IMR-90 (cell line): Measurements from ENCODE around the gene PI16. TPM values are rescaled to one million over a fixed set of nuclear protein-coding genes. Genes with fewer than 3 reads are reported as not detected.

ENCODE experiments used
- ATAC-seq: fragments of 200-7000 bp; cut with Tn5 transposase; 2 replicates; pipeline ENCODE4 v1.9.1; 2020; ENCODE audit warnings: low read depth, mild to moderate bottlenecking, moderate library complexity
- BruUV-seq: library from RNA; stranded (reverse); fragments of 400-500 nt; replicated peaks from 2 replicates; lab custom pipeline; 2021; lab: Mats Ljungman, UMichigan
- CTCF ChIA-PET: fragments of 300-600 bp; formaldehyde crosslinking; extraction: SDS; loops from one replicate; lab custom pipeline; 2021; ENCODE audit warnings: antibody characterized with exemption; lab: Yijun Ruan, JAX
- POLR2A ChIA-PET: fragments of 300-600 bp; sonication (Branson Sonifier 250); formaldehyde crosslinking; loops from one replicate; lab custom pipeline; 2022; ENCODE audit warnings: antibody characterized with exemption; ENCODE audit not compliant: unreplicated experiment; lab: Charles Lee
- DNase-seq: peaks from one replicate; pipeline ENCODE4 v3.0.0; 2013
- H2AFZ ChIP-seq: replicated peaks from 2 replicates; pipeline ENCODE3; 2013; ENCODE audit warnings: low read length, mild to moderate bottlenecking; ENCODE audit not compliant: poor library complexity
- H2AK5ac ChIP-seq: 2 replicates; pipeline ENCODE4 v1.6.1; 2013; ENCODE audit warnings: low read depth, low read length, inconsistent platforms
- H2AK9ac ChIP-seq: replicated peaks from 2 replicates; pipeline ENCODE3; 2013; ENCODE audit warnings: mild to moderate bottlenecking, low read depth, low read length, moderate library complexity; ENCODE audit not compliant: poor library complexity
- H2BK120ac ChIP-seq: 2 replicates; pipeline ENCODE4 v1.6.1; 2013; ENCODE audit warnings: low read depth, low read length, inconsistent platforms
- H2BK15ac ChIP-seq: 3 replicates; pipeline ENCODE4 v1.6.1; 2013; ENCODE audit warnings: low read depth, low read length, inconsistent platforms
- H2BK20ac ChIP-seq: 2 replicates; pipeline ENCODE4 v1.6.1; 2013; ENCODE audit warnings: low read depth, mild to moderate bottlenecking, inconsistent platforms, low read length, moderate library complexity
- H2BK5ac ChIP-seq: 2 replicates; pipeline ENCODE4 v1.6.1; 2013; ENCODE audit warnings: mild to moderate bottlenecking, low read depth, low read length, inconsistent platforms; ENCODE audit not compliant: poor library complexity, severe bottlenecking
- H3K14ac ChIP-seq: replicated peaks from 2 replicates; pipeline ENCODE4 v1.6.1; 2013; ENCODE audit warnings: low read depth, low read length, inconsistent platforms
- H3K18ac ChIP-seq: 2 replicates; pipeline ENCODE4 v1.6.1; 2013; ENCODE audit warnings: low read depth, low read length, control low read depth
- H3K23ac ChIP-seq: 2 replicates; pipeline ENCODE4 v1.6.1; 2013; ENCODE audit warnings: low read depth, low read length, inconsistent platforms
- H3K27ac ChIP-seq: 2 replicates; pipeline ENCODE4 v1.5.1; 2013; ENCODE audit warnings: mild to moderate bottlenecking, control low read depth, low read length; ENCODE audit not compliant: insufficient read depth
- H3K27me3 ChIP-seq: 2 replicates; pipeline ENCODE4 v1.6.1; 2013; ENCODE audit warnings: low read length; ENCODE audit not compliant: control insufficient read depth, insufficient read depth
- H3K36me3 ChIP-seq: 2 replicates; pipeline ENCODE4 v1.6.1; 2013; ENCODE audit warnings: low read length, mixed read lengths; ENCODE audit not compliant: control insufficient read depth, insufficient read depth
- H3K4ac ChIP-seq: 2 replicates; pipeline ENCODE4 v1.6.1; 2013; ENCODE audit warnings: low read depth, low read length, inconsistent platforms
- H3K4me1 ChIP-seq: 2 replicates; pipeline ENCODE4 v1.6.1; 2013; ENCODE audit warnings: low read length, mixed read lengths; ENCODE audit not compliant: control insufficient read depth, insufficient read depth
- H3K4me2 ChIP-seq: 2 replicates; pipeline ENCODE4 v1.6.1; 2013; ENCODE audit warnings: low read depth, mild to moderate bottlenecking, control low read depth, low read length, moderate library complexity
- H3K4me3 ChIP-seq: 2 replicates; pipeline ENCODE4 v1.5.1; 2013; ENCODE audit warnings: low read depth, mild to moderate bottlenecking, control low read depth, low read length, moderate library complexity; ENCODE audit not compliant: insufficient read depth
- H3K56ac ChIP-seq: 2 replicates; pipeline ENCODE4 v1.6.1; 2013; ENCODE audit warnings: low read length, inconsistent platforms; ENCODE audit not compliant: insufficient read depth; ENCODE audit errors: extremely low read depth
- H3K79me1 ChIP-seq, 2 experiments: 2 replicates each; pipeline ENCODE4 v1.6.1; 2013; ENCODE audit warnings: low read length in 2 of 2, inconsistent platforms in 1 of 2, low read depth in 1 of 2
- H3K9ac ChIP-seq: 2 replicates; pipeline ENCODE4 v1.6.1; 2013; ENCODE audit warnings: low read depth, low read length, control low read depth
- H3K9me1 ChIP-seq: 2 replicates; pipeline ENCODE4 v1.6.1; 2013; ENCODE audit warnings: low read length, inconsistent platforms; ENCODE audit not compliant: insufficient read depth
- H3K9me3 ChIP-seq: 2 replicates; pipeline ENCODE4 v1.6.1; 2013; ENCODE audit warnings: low read length; ENCODE audit not compliant: control insufficient read depth, insufficient read depth
- H4K20me1 ChIP-seq: 2 replicates; pipeline ENCODE4 v1.6.1; 2013; ENCODE audit warnings: low read length, inconsistent platforms; ENCODE audit not compliant: insufficient read depth
- H4K5ac ChIP-seq: 2 replicates; pipeline ENCODE4 v1.6.1; 2013; ENCODE audit warnings: mild to moderate bottlenecking, low read depth, low read length, control low read depth
- H4K8ac ChIP-seq, 2 experiments: 2 replicates each; pipeline ENCODE4 v1.6.1; 2013; ENCODE audit warnings: low read depth in 2 of 2, low read length in 2 of 2, control low read depth in 1 of 2, inconsistent platforms in 1 of 2
- H4K91ac ChIP-seq: 2 replicates; pipeline ENCODE4 v1.6.1; 2013; ENCODE audit warnings: low read depth, low read length, inconsistent platforms; ENCODE audit not compliant: insufficient read depth
- BHLHE40 ChIP-seq: fragments of 150-350 bp; IDR thresholded peaks from 2 replicates; pipeline ENCODE4 v1.6.1; 2016; ENCODE audit warnings: mild to moderate bottlenecking, low read depth, low read length
- CEBPB ChIP-seq: IDR thresholded peaks from 2 replicates; pipeline ENCODE4 v1.6.1; 2012; ENCODE audit warnings: low read depth, low read length, improper control_type of control experiment
- CHD1 ChIP-seq: IDR thresholded peaks from 2 replicates; pipeline ENCODE4 v1.6.1; 2012; ENCODE audit warnings: low read depth, low read length, improper control_type of control experiment
- ELK1 ChIP-seq: fragments of 150-350 bp; IDR thresholded peaks from 2 replicates; pipeline ENCODE4 v1.6.1; 2016; ENCODE audit warnings: low read depth, mild to moderate bottlenecking, low read length, moderate library complexity, borderline replicate concordance
- FOS ChIP-seq: fragments of 150-350 bp; IDR thresholded peaks from 2 replicates; pipeline ENCODE4 v1.6.1; 2016; ENCODE audit warnings: low read depth, low read length
- MAFK ChIP-seq: IDR thresholded peaks from 2 replicates; pipeline ENCODE4 v1.6.1; 2012; ENCODE audit warnings: low read depth, low read length, improper control_type of control experiment
- MAZ ChIP-seq: IDR thresholded peaks from 2 replicates; pipeline ENCODE4 v1.6.1; 2012; ENCODE audit warnings: low read depth, mild to moderate bottlenecking, low read length, improper control_type of control experiment, moderate library complexity, borderline replicate concordance
- MXI1 ChIP-seq: IDR thresholded peaks from 2 replicates; pipeline ENCODE4 v1.6.1; 2012; ENCODE audit warnings: low read depth, mild to moderate bottlenecking, low read length, moderate library complexity, borderline replicate concordance
- NFE2L2 ChIP-seq: fragments of 150-350 bp; IDR thresholded peaks from 2 replicates; pipeline ENCODE4 v1.6.1; 2016; ENCODE audit warnings: low read depth, mild to moderate bottlenecking, low read length
- POLR2A ChIP-seq: IDR thresholded peaks from 2 replicates; pipeline ENCODE4 v1.6.1; 2012; ENCODE audit warnings: mild to moderate bottlenecking, low read depth, low read length
- RAD21 ChIP-seq: IDR thresholded peaks from 2 replicates; pipeline ENCODE4 v1.6.1; 2012; ENCODE audit warnings: low read length, improper control_type of control experiment
- RFX5 ChIP-seq: IDR thresholded peaks from 2 replicates; pipeline ENCODE4 v1.8.0; 2012; ENCODE audit warnings: low read depth, mild to moderate bottlenecking, low read length, moderate library complexity
- WGBS, 2 experiments: methylation state at CpG; one replicate each; pipeline versions ENCODE4 v1.1.5 to v1.1.7; 2013; ENCODE audit warnings: missing lambda C conversion rate in 2 of 2; ENCODE audit not compliant: insufficient read length in 1 of 2; ENCODE audit errors: extremely low coverage in 2 of 2; 5-methylcytosine and 5-hydroxymethylcytosine counted together
- dilution Hi-C: fragments of 300-500 bp; cut with HindIII; formaldehyde crosslinking; loops from one replicate; pipeline ENCODE4 v1.14.3; 2018; ENCODE audit warnings: low sequenced_read_pairs; ENCODE audit not compliant: unreplicated experiment
- in situ Hi-C: fragments of 300-500 bp; cut with MboI; formaldehyde crosslinking; loops from 3 replicates; pipeline ENCODE4 v1.14.3; 2019; ENCODE audit warnings: low sequenced_read_pairs, inconsistent platforms, mixed read lengths
- intact Hi-C: fragments of 100-400 bp; cut with micrococcal nuclease; formaldehyde crosslinking; loops from 2 replicates; pipeline ENCODE4 v1.10.0; 2022
- polyA plus RNA-seq, 3 experiments: library from polyadenylated mRNA; depleted of rRNA; stranded (reverse); fragments of >200 nt; gene quantifications; 2 replicates each; pipeline ENCODE4 v1.2.3, GENCODE V29; 2012; ENCODE audit warnings: low replicate concordance in 1 of 3
- total RNA-seq: library from RNA; depleted of rRNA; stranded (reverse); fragments of >200 nt; gene quantifications from 2 replicates; pipeline ENCODE4 v1.2.3, GENCODE V29; 2012
- TF ChIP-seq, protein P1 (sequence below): fragments of 150-350 bp; IDR thresholded peaks from 2 replicates; pipeline ENCODE4 v1.6.1; 2017; ENCODE audit warnings: mild to moderate bottlenecking, antibody characterized with exemption, low read length, low read depth

The PI16 gene
- total and polyA plus RNA-seq, 2 of the 4 experiments (the other 2 are of a cell fraction), result 0.21 TPM; not detected in 1

GRCh38 chr6:36984581-36985416 lies 30.3 kb downstream of the PI16 start (continued):
- TF ChIP-seq, protein P1, sequence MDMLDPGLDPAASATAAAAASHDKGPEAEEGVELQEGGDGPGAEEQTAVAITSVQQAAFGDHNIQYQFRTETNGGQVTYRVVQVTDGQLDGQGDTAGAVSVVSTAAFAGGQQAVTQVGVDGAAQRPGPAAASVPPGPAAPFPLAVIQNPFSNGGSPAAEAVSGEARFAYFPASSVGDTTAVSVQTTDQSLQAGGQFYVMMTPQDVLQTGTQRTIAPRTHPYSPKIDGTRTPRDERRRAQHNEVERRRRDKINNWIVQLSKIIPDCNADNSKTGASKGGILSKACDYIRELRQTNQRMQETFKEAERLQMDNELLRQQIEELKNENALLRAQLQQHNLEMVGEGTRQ, result no peak
- no peak for TF ChIP-seq NFE2L2

DNA sequence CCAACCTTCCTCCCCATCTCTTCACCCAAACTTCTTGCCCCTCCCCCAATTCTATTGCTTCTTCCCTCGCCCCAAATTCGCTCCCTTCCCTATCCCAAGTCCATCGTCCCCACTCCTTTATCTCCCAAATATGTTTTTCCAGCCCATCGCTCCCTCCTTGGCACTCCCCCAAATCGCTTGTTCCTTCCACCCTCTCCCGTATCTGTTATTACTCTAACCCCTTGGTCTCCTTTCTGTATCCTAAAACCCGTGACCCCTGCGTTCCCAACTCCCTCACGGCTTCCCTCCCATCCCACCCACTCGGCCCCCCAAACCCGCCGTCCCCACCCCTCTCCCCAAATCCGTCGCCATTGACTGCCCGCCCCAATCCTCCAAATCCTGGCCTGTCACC lies 30.9 kb downstream of the PI16 start:
- WGBS, 2 experiments, result 3% methylated on average over 8 of the region's 15 CpGs; no CpG with 5 or more reads in 1 of the 2 experiments
- in situ Hi-C loops, result loop anchor here (10.0 kb wide), 1 partner anchor 101 kb away; the partner anchor contains the start of gene C6orf89
- POLR2A ChIA-PET, result interaction anchor here (0.5 to 1.1 kb wide), 3 partner anchors 48 to 303 kb away, joined by 3 to 4 read pairs (median 4); no protein-coding TSS in a partner anchor
- TF ChIP-seq, protein P1, result no peak
- TF ChIP-seq MAZ (no peak), RAD21 (no peak), MAFK (no peak), MXI1 (no peak), BHLHE40 (no peak), CEBPB (no peak), ELK1 (no peak), RFX5 (no peak), CHD1 (no peak), POLR2A (no peak), FOS (no peak)

More for the DNA sequence above, 30.9 kb downstream of the PI16 start:
- Histone ChIP-seq H2AK5ac (peak overlapping the region; percentile 99), H2BK5ac (peak overlapping the region; percentile 89), H3K4me2 (peak overlapping the region; percentile 99), H2BK20ac (no peak overlapping the region), H3K9ac (peak overlapping the region; percentile 100), H2AFZ (peak overlapping the region; percentile 88), H2BK15ac (peak overlapping the region; percentile 68; the same call in 1 of the 3 replicates), H2BK120ac (peak overlapping the region; percentile 78; the same call in 1 of the 2 replicates), H3K9me3 (no peaks in the 10 kb centered on the region), H3K27me3 (no peaks in the 10 kb centered on the region), H3K9me1 (peaks cover 28% of the 10 kb centered on the region), H3K14ac (peak overlapping the region; percentile 99), H3K18ac (peak overlapping the region; percentile 73), H3K4me1 (peaks cover 18% of the 10 kb centered on the region), H4K8ac (peak overlapping the region; percentile 81 to 89), H4K20me1 (peaks cover 50% of the 10 kb centered on the region), H3K23ac (peak overlapping the region; percentile 97), H3K4me3 (peak overlapping the region; percentile 97), H3K56ac (peak overlapping the region; percentile 91), H2AK9ac (peak overlapping the region; percentile 100), H3K27ac (peak overlapping the region; percentile 98), H3K4ac (peak overlapping the region; percentile 99), H4K5ac (peak overlapping the region; percentile 81), H4K91ac (peak overlapping the region; percentile 96), H3K79me1 (peaks cover 9 to 55% of the 10 kb centered on the region in 2 experiments; a peak in 3 of 4 replicates), H3K36me3 (peaks cover 9% of the 10 kb centered on the region)
- DNase-seq (no peak), ATAC-seq (no peak)
- CTCF ChIA-PET, result no interaction called here
- intact Hi-C loops (no loop called here), dilution Hi-C loops (no loop called here)
- no TSS peak for BruUV-seq
